ENCODE results near the gene LGALS9. TPM values are rescaled to one million over a fixed set of nuclear protein-coding genes. Genes with fewer than 3 reads are reported as not detected.

The LGALS9 gene
- total RNA-seq, 4 donors from 2014 or later, result 36.3 to 172 (median 54.3) TPM

Small RNA genes lying within 50 kb of the gene (small RNA-seq; reads per million reads assigned to genes)
- gene AC015688.1, result not detected
- not detected for gene AC015688.2
- gene AC015688.5, result not detected
- not detected for gene CPDP1

Other genes starting within 250 kb of the LGALS9 start
- gene KSR1, start 174.7 kb upstream of the LGALS9 start, total RNA-seq, result 10 to 100 TPM; 25.8 to 42.3 (median 33.9) TPM
- gene NOS2, start 169.3 kb downstream of the LGALS9 start, total RNA-seq, result under 1 TPM in 2 of 4 donors, not detected in 2; 0.12 to 0.19 TPM